T-helper 1 cell treated with Interleukin-12 subunit alpha and Interleukin-12 subunit beta and Interleukin-4 antibody, amounts not matched to agents 30 ng/mL and 1 ng/mL, for 36 hours (primary cell): ENCODE measurements around the gene EPHA6. TPM values are rescaled to one million over a fixed set of nuclear protein-coding genes. Genes with fewer than 3 reads are reported as not detected.

ENCODE experiments used
- intact Hi-C: fragments of 100-400 bp; cut with micrococcal nuclease; formaldehyde crosslinking; loops from one replicate; pipeline ENCODE4 v1.15.1; 2024
- total RNA-seq: library from RNA; stranded (reverse); gene quantifications from 2 replicates; pipeline ENCODE4 v1.2.3, GENCODE V29; 2022

EPHA6 gene
- total RNA-seq, 1 donor from 2014 or later, result not detected

DNA sequence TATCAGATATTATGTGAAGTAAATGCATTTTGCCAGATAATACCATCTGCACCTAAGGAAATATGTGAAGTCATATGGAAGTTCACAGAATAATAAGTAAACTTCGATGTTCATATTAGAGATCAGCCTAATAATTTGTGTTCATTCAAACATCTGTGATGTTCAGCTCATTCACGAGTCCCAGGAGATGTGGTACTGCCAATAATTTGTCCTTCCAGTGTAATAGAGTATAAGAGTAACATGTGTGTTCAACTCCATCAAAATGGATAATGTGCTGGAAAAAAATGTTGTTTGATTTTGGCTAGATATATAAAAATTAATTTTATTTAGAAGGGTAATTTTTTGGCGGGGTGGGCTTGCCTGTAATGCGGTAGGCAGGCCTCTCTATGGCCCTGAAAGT is 874.7 kb downstream of the EPHA6 start:
- intact Hi-C loops, result no loop called here

- intact Hi-C loops, result no loop called here
Measured at GRCh38 chr3:97689962-97690361, 875.6 kb downstream of the EPHA6 start.

DNA sequence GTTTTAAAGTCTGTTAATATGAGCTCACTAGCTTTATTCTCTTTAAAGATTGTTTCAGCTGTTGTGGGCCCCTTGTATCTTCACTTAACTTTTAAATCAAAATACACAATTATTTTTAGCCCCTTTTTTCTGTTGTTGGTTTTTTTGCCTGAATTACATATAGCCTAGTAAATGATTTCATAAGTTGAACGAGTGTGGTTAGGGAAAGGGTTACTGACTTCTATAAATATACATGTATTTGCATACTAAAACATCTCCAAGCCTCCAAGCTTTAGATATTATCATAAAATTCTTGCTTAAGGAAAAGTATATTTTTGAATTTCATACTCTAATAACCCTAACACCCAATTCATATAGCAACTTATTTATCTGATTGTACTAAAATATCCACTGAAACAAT is 877.0 kb downstream of the EPHA6 start:
- intact Hi-C loops, result no loop called here

GRCh38 chr3:97692389-97692788 is 878.0 kb downstream of the EPHA6 start:
- intact Hi-C loops, result no loop called here

GRCh38 chr3:97692831-97693230 is 878.4 kb downstream of the EPHA6 start:
- intact Hi-C loops, result no loop called here

GRCh38 chr3:97694876-97695275 is 880.5 kb downstream of the EPHA6 start:
- intact Hi-C loops, result no loop called here

GRCh38 chr3:97698691-97699090 is 884.3 kb downstream of the EPHA6 start:
- intact Hi-C loops, result no loop called here

DNA sequence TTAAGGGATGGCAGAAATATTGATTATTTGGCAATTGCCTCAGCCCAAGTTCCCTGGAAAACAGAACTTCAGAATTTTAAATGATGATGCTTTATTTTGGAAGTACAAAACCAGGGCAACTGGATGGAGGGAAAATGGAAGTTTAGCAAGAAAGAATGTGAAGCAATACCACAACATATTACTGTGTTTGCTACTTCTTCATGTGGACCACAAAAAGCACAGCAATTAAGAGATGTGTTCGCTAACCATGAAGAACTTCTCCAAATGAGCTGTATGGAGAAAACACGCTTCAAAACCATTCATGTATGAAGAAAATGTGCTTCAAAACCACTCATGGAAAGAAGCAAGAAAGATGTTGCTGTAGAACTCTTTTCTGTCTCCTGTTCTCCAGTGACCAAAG is 885.5 kb downstream of the EPHA6 start:
- intact Hi-C loops, result no loop called here

DNA sequence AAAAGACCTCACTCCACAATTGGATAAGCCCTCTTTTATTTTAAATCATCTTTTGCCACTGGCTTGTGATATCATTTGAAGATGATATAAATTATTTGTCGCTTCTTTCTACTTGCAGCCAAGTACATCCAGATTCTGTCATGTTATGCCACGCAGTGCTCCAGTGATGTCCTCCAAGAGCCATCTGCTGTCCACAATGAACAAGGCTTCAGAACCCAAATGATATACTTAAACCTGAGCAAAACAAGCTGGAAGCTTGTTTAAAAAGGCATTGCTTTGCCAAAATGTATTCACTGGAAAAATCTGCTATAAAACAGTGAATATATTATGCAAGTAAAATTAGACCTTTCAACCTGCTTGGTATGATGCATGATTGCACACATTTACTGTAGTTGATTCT is 891.4 kb downstream of the EPHA6 start:
- intact Hi-C loops, result no loop called here

DNA sequence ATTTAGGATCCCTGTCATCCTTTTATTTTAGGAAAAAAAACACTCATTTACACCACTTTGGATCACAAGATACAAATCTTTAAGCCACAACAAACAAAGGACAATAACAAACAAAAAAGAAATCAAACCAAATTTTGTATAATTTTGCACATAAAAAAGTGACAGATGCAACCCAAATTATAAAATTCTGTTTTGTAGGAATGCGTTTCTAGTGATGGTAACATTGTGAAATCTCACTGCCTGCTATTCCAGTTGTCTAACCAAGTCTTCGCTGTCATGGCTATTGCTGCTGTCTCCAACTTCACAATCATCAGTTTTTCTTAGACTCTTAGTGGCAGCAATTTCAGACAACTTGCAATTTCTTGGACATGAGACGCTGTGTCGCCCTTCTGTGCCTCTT is 891.8 kb downstream of the EPHA6 start:
- intact Hi-C loops, result no loop called here

DNA sequence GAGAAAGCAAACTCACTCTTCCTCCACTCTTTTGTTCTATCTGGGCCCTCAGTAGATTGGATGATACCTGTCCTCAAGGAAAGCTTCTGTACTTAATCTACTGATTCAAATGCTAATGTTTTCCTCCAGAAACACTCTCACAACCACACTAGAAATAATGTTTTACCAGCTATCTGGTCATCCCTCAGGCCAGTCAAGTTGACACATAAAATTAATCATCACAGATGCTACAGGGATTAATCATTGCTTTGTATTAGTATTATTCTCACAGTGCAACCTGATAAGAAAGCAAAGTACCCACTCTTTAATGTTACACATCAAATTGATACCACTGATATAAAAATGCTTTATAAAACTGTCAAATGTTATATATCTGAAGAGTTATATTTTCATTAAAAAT is 897.3 kb downstream of the EPHA6 start:
- intact Hi-C loops, result no loop called here

DNA sequence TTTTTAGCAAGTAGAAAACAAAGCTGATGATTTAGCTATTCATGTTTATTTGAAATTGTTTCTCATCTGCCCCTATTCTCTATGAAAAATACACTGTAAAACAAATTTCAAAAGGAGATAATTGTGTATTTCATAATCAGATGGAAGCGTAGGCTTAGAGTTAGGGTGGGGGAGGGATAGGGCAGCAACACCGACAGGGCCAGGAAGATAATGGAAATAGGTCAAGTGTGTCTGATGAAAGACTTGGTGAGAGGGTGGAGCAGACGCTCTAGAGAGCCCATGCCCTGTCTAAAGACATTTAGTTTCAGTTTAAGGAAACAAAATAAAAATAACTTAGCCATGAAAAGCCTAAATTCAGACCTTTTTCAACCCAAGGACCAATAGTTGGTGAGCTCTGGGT is 898.5 kb downstream of the EPHA6 start:
- intact Hi-C loops, result no loop called here

DNA sequence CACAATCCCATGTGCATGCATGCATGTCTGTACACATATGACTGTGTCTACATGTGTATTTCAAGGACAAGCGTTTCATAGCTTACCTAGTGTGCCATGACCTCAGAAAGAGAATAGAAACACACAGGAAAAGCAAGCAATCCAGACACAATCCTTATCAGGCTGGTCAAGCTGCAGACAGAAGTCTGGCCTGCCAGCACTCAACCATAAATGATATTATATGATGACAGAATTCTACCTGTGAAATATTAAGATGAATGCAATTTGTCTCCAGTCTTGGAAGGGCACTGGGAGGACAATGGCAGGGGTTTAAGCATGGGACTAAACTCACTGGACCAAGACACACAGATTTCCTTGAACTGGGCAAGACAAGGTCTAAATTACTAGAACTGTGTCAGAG is 899.2 kb downstream of the EPHA6 start:
- intact Hi-C loops, result no loop called here

GRCh38 chr3:97719156-97719821 is 904.9 kb downstream of the EPHA6 start:
- intact Hi-C loops, result loop anchor here (1.0 kb wide), 3 partner anchors 45 to 856 kb away; partner anchors contain the start of gene ARL6

GRCh38 chr3:97720417-97720816 is 906.0 kb downstream of the EPHA6 start:
- intact Hi-C loops, result no loop called here

GRCh38 chr3:97721446-97721845 is 907.1 kb downstream of the EPHA6 start:
- intact Hi-C loops, result no loop called here

- intact Hi-C loops, result no loop called here
Measured at GRCh38 chr3:97736928-97737327, 922.5 kb downstream of the EPHA6 start.

DNA sequence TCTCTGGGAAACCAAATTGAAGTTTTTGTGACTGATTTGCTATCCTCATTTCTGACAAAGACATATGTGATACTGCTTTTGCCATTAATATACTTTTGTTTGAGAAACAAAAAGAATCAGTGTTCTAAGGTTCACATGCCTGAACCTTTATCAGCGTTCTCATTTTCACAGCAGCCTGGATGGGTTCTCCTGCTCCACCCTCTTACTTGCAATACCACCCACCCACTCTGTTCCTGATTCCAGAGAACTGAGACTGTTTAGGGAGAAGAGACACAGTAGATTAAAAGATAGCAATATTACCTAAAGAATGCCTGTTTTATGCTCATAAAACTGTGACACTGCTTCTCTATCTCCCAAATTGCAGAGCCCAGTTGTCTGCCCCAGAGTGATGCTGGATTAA is 924.4 kb downstream of the EPHA6 start:
- intact Hi-C loops, result no loop called here

DNA sequence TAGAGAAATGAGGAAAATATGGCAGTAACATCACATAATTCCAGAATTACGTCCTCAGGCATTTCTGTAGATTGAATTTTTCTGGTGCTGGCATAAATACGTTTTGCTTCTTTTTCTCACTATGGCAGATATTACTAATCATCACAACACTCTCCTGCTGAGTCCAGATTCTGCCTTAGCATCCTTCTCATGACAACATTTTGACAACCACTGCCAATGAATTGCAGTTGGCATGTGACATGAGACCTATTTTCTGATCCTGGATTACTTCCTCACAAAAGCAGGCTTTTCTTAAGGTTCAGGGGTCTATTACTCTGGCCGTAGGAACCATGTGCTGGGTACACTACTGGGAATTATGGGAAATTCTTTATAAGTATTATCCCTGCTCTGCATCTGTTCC is 927.6 kb downstream of the EPHA6 start:
- intact Hi-C loops, result no loop called here

DNA sequence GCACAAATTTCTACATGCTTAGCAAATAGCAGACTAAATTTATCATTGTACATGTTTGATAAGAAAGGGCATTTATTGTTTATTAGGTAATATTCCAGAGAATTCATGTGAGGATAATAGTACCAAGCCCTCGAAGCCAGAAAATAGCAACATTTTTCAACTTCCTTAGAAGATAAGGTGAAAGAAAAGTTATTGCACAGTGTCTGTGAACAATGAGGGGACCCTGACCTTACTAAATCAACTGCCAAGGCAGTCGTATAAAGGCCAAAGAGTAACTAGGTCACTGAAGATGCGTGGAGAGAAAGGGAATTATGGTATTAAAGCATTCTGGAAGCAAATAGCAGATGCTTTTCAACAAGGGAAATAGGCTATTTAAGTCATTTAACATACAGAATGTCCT is 929.9 kb downstream of the EPHA6 start:
- intact Hi-C loops, result no loop called here

DNA sequence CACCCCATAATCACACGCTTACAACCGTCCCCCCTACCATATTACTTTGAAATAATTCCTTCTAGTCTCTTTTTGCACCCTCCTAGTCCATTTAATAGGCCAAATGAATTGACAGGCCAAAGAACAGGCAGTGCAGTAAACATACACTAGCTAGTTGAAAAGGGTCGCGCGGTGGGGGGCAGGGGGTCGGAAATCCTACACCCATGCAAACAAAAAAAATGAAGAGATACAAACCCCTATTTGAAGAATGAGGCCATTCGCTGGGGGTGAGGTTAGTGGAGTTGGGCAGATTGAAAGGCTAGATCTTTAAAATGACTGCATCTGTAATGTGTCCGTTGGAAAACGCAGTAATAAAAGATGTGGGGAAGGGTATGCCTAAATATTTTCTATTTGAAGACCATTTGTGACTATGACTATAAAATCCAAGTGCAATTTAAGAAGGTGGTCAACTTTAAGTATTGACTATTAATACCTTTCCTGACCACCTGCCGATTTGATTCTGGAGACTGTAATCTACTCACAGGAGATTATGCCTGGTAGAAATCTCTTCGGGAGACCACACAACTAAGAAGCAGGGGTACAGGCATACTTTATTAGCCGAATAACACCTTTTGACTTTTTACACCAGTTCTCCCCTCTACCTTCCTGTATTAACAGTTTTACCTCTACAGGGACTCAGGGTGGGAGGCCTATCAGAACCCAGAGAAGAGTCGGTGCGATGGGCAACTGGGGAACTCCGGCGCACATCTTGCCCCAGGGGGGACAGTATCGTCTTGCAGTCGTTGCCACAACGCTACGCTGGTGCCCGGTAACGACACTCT is 949.4 kb downstream of the EPHA6 start:
- intact Hi-C loops, result loop anchor here (1.0 kb wide), 10 partner anchors 30 to 1138 kb away; partner anchors contain the start of genes CLDND1, CPOX and DCBLD2

GRCh38 chr3:97764407-97765238 is 950.2 kb downstream of the EPHA6 start, which contains the start of gene ARL6:
Gene ARL6, plus strand, starts transcription at chr3:97764758. Its CDS starts 3,350 bp downstream, at chr3:97768108.
- intact Hi-C loops, result loop anchor here (1.0 kb wide), 10 partner anchors 29 to 1137 kb away; partner anchors contain the start of genes CLDND1, CPOX and DCBLD2
